CD4-positive, CD25-positive, alpha-beta regulatory T cell (primary cell): ENCODE measurements around the gene SON. TPM values are rescaled to one million over a fixed set of nuclear protein-coding genes. Genes with fewer than 3 reads are reported as not detected.
"Not testable (repeated sequence)": the region's sequence is repeated elsewhere in the genome, so short reads cannot be mapped to it uniquely, and the experiment has no call there.

ENCODE experiments used
- ATAC-seq, 2 donors: fragments of 150-1000 bp; cut with Tn5 transposase; one replicate each; pipeline ENCODE4 v1.10.0; 2021; ENCODE audit warnings: low read depth in 2 of 2, moderate number of reproducible peaks in 2 of 2, moderate library complexity in 1 of 2
- DNase-seq, 3 donors: peaks; one replicate each; pipeline versions ENCODE4 v3.0.0 to v3.0.0-alpha.2; 2012 to 2022; ENCODE audit warnings: mixed read lengths in 1 of 3
- H3K27ac ChIP-seq: one replicate; pipeline ENCODE4 v1.7.0; 2013; ENCODE audit warnings: mild to moderate bottlenecking, low read length; ENCODE audit not compliant: insufficient read depth, poor library complexity, severe bottlenecking
- H3K27me3 ChIP-seq: one replicate; pipeline ENCODE4 v1.7.0; 2013; ENCODE audit warnings: low read length; ENCODE audit not compliant: control insufficient read depth, insufficient read depth
- H3K36me3 ChIP-seq: one replicate; pipeline ENCODE4 v1.7.0; 2013; ENCODE audit warnings: mild to moderate bottlenecking, low read length, moderate library complexity; ENCODE audit not compliant: control insufficient read depth, insufficient read depth
- H3K4me1 ChIP-seq: 2 replicates; pipeline ENCODE4 v1.7.0; 2013; ENCODE audit warnings: mild to moderate bottlenecking, low read length; ENCODE audit not compliant: insufficient read depth, control insufficient read depth, poor library complexity, severe bottlenecking
- H3K4me3 ChIP-seq: one replicate; pipeline ENCODE4 v1.7.0; 2013; ENCODE audit warnings: low read depth, mild to moderate bottlenecking, low read length, moderate library complexity
- H3K9me3 ChIP-seq, 2 experiments: 1 replicate in 1 of 2; 2 replicates in 1 of 2; pipeline ENCODE4 v1.7.0; 2013; ENCODE audit warnings: low read length in 2 of 2, mild to moderate bottlenecking in 1 of 2, moderate library complexity in 1 of 2; ENCODE audit not compliant: control insufficient read depth in 2 of 2
- H3K27ac Mint-ChIP-seq, 3 donors: one replicate each; pipeline ENCODE4 v1.8.0; 2020 to 2022; ENCODE audit warnings: mild to moderate bottlenecking in 3 of 3, mixed read lengths in 3 of 3, moderate library complexity in 2 of 3
- H3K27me3 Mint-ChIP-seq: one replicate; pipeline ENCODE4 v1.8.0; 2022; ENCODE audit warnings: mild to moderate bottlenecking, mixed read lengths
- H3K36me3 Mint-ChIP-seq: one replicate; pipeline ENCODE4 v1.8.0; 2020; ENCODE audit warnings: mixed read lengths
- H3K4me1 Mint-ChIP-seq, 4 donors: one replicate each; pipeline ENCODE4 v1.8.0; 2020 to 2022; ENCODE audit warnings: mixed read lengths in 4 of 4, mild to moderate bottlenecking in 1 of 4
- H3K4me3 Mint-ChIP-seq, 4 donors: one replicate each; pipeline ENCODE4 v1.8.0; 2020 to 2022; ENCODE audit warnings: mild to moderate bottlenecking in 4 of 4, mixed read lengths in 4 of 4, moderate library complexity in 3 of 4
- H3K9me3 Mint-ChIP-seq, 7 donors: one replicate each; pipeline ENCODE4 v1.8.0; 2020 to 2022; ENCODE audit warnings: mixed read lengths in 7 of 7, mild to moderate bottlenecking in 3 of 7, moderate library complexity in 2 of 7
- polyA plus RNA-seq, 4 donors: library from polyadenylated mRNA; unstranded; fragments of 300-500 nt; fragmentation: Illumina TruSeq; gene quantifications; one replicate each; pipeline ENCODE4 v1.2.3, GENCODE V29; 2021
- total RNA-seq: library from RNA; stranded (reverse); gene quantifications from one replicate; pipeline ENCODE4 v1.2.3, GENCODE V29; 2022

The SON gene
- total RNA-seq (358 TPM), polyA plus RNA-seq (100 to 1,000 TPM; 429 to 518 (median 444) TPM)

- Mint-ChIP-seq H3K36me3 (peaks cover 14% of the 10 kb centered on the region), H3K9me3 (no peaks in the 10 kb centered on the region)
Observed at GRCh38 chr21:33542640-33543504, at the start of gene SON. Gene SON, plus strand, starts transcription at chr21:33543038. Its CDS starts 55 bp downstream, at chr21:33543093.

DNA sequence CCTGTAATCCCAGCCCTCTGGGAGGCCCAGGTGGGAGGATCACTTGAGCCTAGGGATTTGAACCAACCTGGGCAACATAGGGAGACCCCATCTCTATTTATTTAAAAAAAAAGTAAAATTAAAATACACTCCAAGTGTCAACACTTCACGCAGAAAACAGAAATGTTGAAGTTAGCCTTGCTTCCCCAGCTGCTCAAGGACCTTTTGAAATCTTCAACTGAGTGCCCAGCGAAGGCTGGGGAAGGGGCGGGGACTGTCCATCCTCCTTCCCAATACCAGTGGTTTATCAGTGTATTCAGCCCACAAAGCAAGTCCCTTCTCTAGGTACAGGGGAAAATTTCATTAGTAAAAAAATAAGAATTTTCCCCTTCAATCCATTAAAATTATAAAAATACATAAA, 49.1 kb upstream of the SON start:
- Histone ChIP-seq H3K4me3 (no peak overlapping the region), H3K9me3 (no peaks in the 10 kb centered on the region), H3K4me1 (peaks cover 11% of the 10 kb centered on the region), H3K36me3 (no peaks in the 10 kb centered on the region), H3K27ac (no peak overlapping the region), H3K27me3 (no peaks in the 10 kb centered on the region)
- H3K4me1 Mint-ChIP-seq: peaks cover 3 to 14% (median 8%) of the 10 kb centered on the region in 4 donors
- ATAC-seq: no peak
- H3K9me3 Mint-ChIP-seq: peaks cover 0 to 1% (median 0%) of the 10 kb centered on the region in 7 donors
- H3K27me3 Mint-ChIP-seq: peaks cover 20% of the 10 kb centered on the region
- H3K36me3 Mint-ChIP-seq: no peaks in the 10 kb centered on the region
- H3K4me3 Mint-ChIP-seq: peak overlapping the region in 1 of 4 donors; percentile 75
- no peak for DNase-seq
- H3K27ac Mint-ChIP-seq: no peak overlapping the region

More at GRCh38 chr21:33542640-33543504, at the start of gene SON:
- Mint-ChIP-seq H3K27ac (peak within 1 kb of the TSS; percentile 99), H3K4me1 (peaks cover 16 to 58% (median 42%) of the 10 kb centered on the region in 4 donors), H3K27me3 (no peaks in the 10 kb centered on the region), H3K4me3 (peak within 1 kb of the TSS; percentile 94 to 100 (median 96))
- peak within 1 kb of the TSS; percentile 100 for H3K27ac ChIP-seq
- H3K27me3 ChIP-seq: no peaks in the 10 kb centered on the region
- peaks cover 37% of the 10 kb centered on the region for H3K4me1 ChIP-seq
- ATAC-seq: peak; percentile 93 to 96
- no peaks in the 10 kb centered on the region for H3K9me3 ChIP-seq
- H3K36me3 ChIP-seq: peaks cover 19% of the 10 kb centered on the region
- DNase-seq: peak; percentile 98 to 99 (median 98)
- H3K4me3 ChIP-seq: peak within 1 kb of the TSS; percentile 98

DNA sequence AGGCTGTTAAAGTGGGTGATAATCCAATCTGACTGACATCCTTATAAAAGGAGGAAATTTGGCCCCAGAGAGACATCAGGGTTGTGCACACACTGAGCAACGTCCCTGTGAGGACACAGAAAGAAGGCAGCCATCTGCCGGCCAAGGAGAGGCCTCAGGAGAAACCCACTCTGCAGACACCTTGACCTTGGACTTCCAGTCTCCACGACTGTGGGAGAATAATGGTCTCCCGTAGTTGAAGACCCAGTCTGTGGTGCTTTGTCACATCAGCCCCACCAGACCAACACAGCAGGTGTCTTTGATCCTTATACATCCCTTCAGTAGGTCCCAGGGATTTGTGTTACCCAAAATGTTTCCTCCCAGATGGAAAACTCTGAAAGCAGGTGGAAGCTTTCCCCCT, 47.1 kb upstream of the SON start:
- Mint-ChIP-seq H3K36me3 (no peaks in the 10 kb centered on the region), H3K4me3 (no peak overlapping the region)

GRCh38 chr21:33496345-33496744, 46.5 kb upstream of the SON start:
- H3K9me3 ChIP-seq: no peaks in the 10 kb centered on the region
- no peak for ATAC-seq
- Mint-ChIP-seq H3K9me3 (peaks cover 0 to 1% (median 0%) of the 10 kb centered on the region in 7 donors), H3K36me3 (no peaks in the 10 kb centered on the region), H3K27ac (no peak overlapping the region), H3K4me1 (peaks cover 3 to 7% (median 5%) of the 10 kb centered on the region in 4 donors), H3K4me3 (peak overlapping the region in 1 of 4 donors; percentile 2), H3K27me3 (peaks cover 16% of the 10 kb centered on the region)
- H3K4me1 ChIP-seq: peaks cover 5% of the 10 kb centered on the region
- H3K36me3 ChIP-seq: no peaks in the 10 kb centered on the region
- H3K27me3 ChIP-seq: no peaks in the 10 kb centered on the region
- no peak overlapping the region for H3K4me3 ChIP-seq
- DNase-seq: no peak
- no peak overlapping the region for H3K27ac ChIP-seq

More for the DNA sequence above, 47.1 kb upstream of the SON start:
- Mint-ChIP-seq H3K27ac (no peak overlapping the region), H3K27me3 (peaks cover 16% of the 10 kb centered on the region), H3K4me1 (peaks cover 3 to 10% (median 6%) of the 10 kb centered on the region in 4 donors), H3K9me3 (peaks cover 0 to 1% (median 0%) of the 10 kb centered on the region in 7 donors)
- no peak overlapping the region for H3K27ac ChIP-seq
- H3K4me3 ChIP-seq: no peak overlapping the region
- no peaks in the 10 kb centered on the region for H3K27me3 ChIP-seq
- no peak for DNase-seq
- ATAC-seq: no peak
- H3K4me1 ChIP-seq: peaks cover 10% of the 10 kb centered on the region
- no peaks in the 10 kb centered on the region for H3K9me3 ChIP-seq
- H3K36me3 ChIP-seq: no peaks in the 10 kb centered on the region

GRCh38 chr21:33505833-33506232, 37.0 kb upstream of the SON start:
- peaks cover 0 to 10% (median 0%) of the 10 kb centered on the region in 4 donors for H3K4me1 Mint-ChIP-seq
- no peak overlapping the region for H3K4me3 ChIP-seq
- H3K27ac Mint-ChIP-seq: no peak overlapping the region
- no peaks in the 10 kb centered on the region for H3K9me3 ChIP-seq
- no peak for DNase-seq
- peaks cover 57% of the 10 kb centered on the region for H3K36me3 Mint-ChIP-seq
- H3K27me3 Mint-ChIP-seq: no peaks in the 10 kb centered on the region
- no peak overlapping the region for H3K4me3 Mint-ChIP-seq
- ATAC-seq: no peak
- H3K36me3 ChIP-seq: peaks cover 54% of the 10 kb centered on the region
- H3K9me3 Mint-ChIP-seq: peaks cover 0 to 3% (median 0%) of the 10 kb centered on the region in 7 donors
- H3K4me1 ChIP-seq: no peaks in the 10 kb centered on the region
- no peaks in the 10 kb centered on the region for H3K27me3 ChIP-seq
- H3K27ac ChIP-seq: no peak overlapping the region

GRCh38 chr21:33507003-33507402, 35.8 kb upstream of the SON start:
- H3K4me1 ChIP-seq, H3K4me3 Mint-ChIP-seq, H3K27me3 Mint-ChIP-seq, H3K9me3 ChIP-seq, H3K9me3 Mint-ChIP-seq, H3K27me3 ChIP-seq, H3K27ac Mint-ChIP-seq, H3K4me1 Mint-ChIP-seq, H3K4me3 ChIP-seq, ATAC-seq, H3K27ac ChIP-seq, DNase-seq: not testable (repeated sequence)
- H3K36me3 ChIP-seq: peaks cover 64% of the 10 kb centered on the region
- peaks cover 67% of the 10 kb centered on the region for H3K36me3 Mint-ChIP-seq

GRCh38 chr21:33510826-33511225, 32.0 kb upstream of the SON start:
- DNase-seq (no peak), ATAC-seq (no peak)
- H3K36me3 Mint-ChIP-seq: peaks cover 53% of the 10 kb centered on the region
- H3K27me3 ChIP-seq: no peaks in the 10 kb centered on the region
- no peaks in the 10 kb centered on the region for H3K9me3 ChIP-seq
- H3K4me3 ChIP-seq: no peak overlapping the region
- H3K27me3 Mint-ChIP-seq: no peaks in the 10 kb centered on the region
- H3K36me3 ChIP-seq: peaks cover 75% of the 10 kb centered on the region
- H3K27ac ChIP-seq: no peak overlapping the region
- H3K27ac Mint-ChIP-seq: peak overlapping the region in 1 of 3 donors; percentile 20
- no peak overlapping the region for H3K4me3 Mint-ChIP-seq
- no peaks in the 10 kb centered on the region for H3K4me1 ChIP-seq
- peaks cover 0 to 3% (median 0%) of the 10 kb centered on the region in 7 donors for H3K9me3 Mint-ChIP-seq
- H3K4me1 Mint-ChIP-seq: peaks cover 0 to 11% (median 5%) of the 10 kb centered on the region in 4 donors
